Progenitor cell of endocrine pancreas (in vitro differentiated cells): ENCODE measurements around the gene B3GNT9. TPM values are rescaled to one million over a fixed set of nuclear protein-coding genes. Genes with fewer than 3 reads are reported as not detected.

Source experiments
- DNase-seq: peaks from one replicate; pipeline ENCODE4 v3.0.0; 2021; ENCODE audit warnings: low spot score; ENCODE audit not compliant: unreplicated experiment
- H3K27ac Mint-ChIP-seq: 2 replicates; pipeline ENCODE4 v1.8.0; 2021; ENCODE audit warnings: mild to moderate bottlenecking, moderate library complexity, mixed read lengths
- H3K27me3 Mint-ChIP-seq: 2 replicates; pipeline ENCODE4 v1.8.0; 2021; ENCODE audit warnings: mixed read lengths
- H3K36me3 Mint-ChIP-seq: 2 replicates; pipeline ENCODE4 v1.8.0; 2022; ENCODE audit warnings: mixed read lengths; ENCODE audit not compliant: insufficient read depth
- H3K4me1 Mint-ChIP-seq: 2 replicates; pipeline ENCODE4 v1.8.0; 2021; ENCODE audit warnings: low read depth, mixed read lengths
- H3K4me3 Mint-ChIP-seq: 2 replicates; pipeline ENCODE4 v1.8.0; 2021; ENCODE audit warnings: low read depth, mild to moderate bottlenecking, moderate library complexity, mixed read lengths
- H3K9me3 Mint-ChIP-seq: 2 replicates; pipeline ENCODE4 v1.8.0; 2021; ENCODE audit warnings: low read depth, mixed read lengths
- CTCF ChIP-seq: fragments of 200-600 bp; sonication (generic); IDR thresholded peaks from one replicate; pipeline ENCODE4 v1.5.0; 2021; ENCODE audit warnings: antibody characterized with exemption, mild to moderate bottlenecking; ENCODE audit not compliant: unreplicated experiment
- total RNA-seq: library from RNA; stranded (reverse); gene quantifications from 2 replicates; pipeline ENCODE4 v1.2.1, GENCODE V29; 2021

B3GNT9 gene
- total RNA-seq, 1 donor from 2014 or later: 5.1 TPM

GRCh38 chr16:67170168-67170948, 19.6 kb upstream of the B3GNT9 start, which contains the start of gene NOL3:
Gene NOL3, plus strand, starts transcription at chr16:67170538.
- TF ChIP-seq CTCF: no peak
- Mint-ChIP-seq H3K9me3 (no peaks in the 10 kb centered on the region), H3K36me3 (no peaks in the 10 kb centered on the region), H3K4me1 (peaks cover 20% of the 10 kb centered on the region), H3K27me3 (peaks cover 79% of the 10 kb centered on the region), H3K27ac (peak within 1 kb of the TSS; percentile 70), H3K4me3 (peak within 1 kb of the TSS; percentile 77)
- no peak for DNase-seq

DNA sequence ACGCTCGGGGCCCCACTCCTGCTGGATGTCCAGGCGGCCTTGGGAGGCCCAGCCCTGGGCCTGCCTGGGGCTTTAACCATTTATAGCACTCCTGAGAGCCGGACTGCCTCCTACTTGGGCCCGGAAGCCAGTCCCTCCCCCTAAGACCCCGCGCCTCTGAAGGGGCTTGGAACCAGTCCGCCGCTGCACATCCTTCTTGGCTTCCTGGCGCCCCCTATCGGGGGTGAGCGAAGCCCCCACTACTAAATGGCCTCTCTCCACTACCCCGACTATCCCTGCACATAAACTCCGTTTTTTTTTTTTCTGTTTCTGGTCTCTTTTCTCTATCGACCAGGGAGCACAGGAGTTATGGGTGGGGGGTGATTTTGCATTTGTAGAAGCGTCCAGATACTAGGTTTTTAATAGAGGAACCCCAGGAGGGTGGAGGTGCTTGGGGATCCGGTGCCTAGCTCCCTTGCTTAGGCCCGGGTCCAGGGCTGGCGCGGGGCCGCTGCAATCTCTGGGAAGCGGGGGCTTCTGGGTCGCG, 18.9 kb upstream of the B3GNT9 start:
- TF ChIP-seq CTCF: peak; percentile 70
- Mint-ChIP-seq H3K4me1 (peaks cover 20% of the 10 kb centered on the region), H3K9me3 (no peaks in the 10 kb centered on the region), H3K27ac (peak overlapping the region; percentile 70), H3K36me3 (no peaks in the 10 kb centered on the region), H3K4me3 (peak overlapping the region; percentile 77), H3K27me3 (peaks cover 82% of the 10 kb centered on the region)
- no peak for DNase-seq

DNA sequence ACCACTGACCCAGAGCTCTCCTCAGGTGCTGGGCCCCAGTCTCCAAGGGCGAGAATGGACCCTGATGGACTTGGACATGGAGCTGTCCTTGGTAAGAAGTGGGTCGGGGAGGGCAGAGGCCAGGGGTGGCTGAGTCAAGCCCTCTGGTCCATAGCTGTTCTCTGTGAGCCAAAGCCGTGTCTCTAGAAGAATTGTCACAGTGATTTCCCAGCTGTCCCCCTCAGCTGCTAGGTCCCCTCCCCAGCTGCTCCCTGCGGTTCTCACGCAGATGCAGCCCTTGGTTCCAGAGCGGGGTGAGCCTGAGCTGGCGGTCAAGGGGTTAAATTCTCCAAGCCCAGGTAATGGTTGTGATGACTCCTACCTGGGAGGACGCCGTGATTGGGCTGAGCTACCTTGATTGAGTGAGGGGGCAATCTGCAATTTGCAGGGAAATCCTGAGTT, 18.2 kb upstream of the B3GNT9 start:
- Mint-ChIP-seq H3K36me3 (no peaks in the 10 kb centered on the region), H3K4me1 (peaks cover 20% of the 10 kb centered on the region), H3K9me3 (no peaks in the 10 kb centered on the region), H3K27ac (no peak overlapping the region), H3K27me3 (peaks cover 84% of the 10 kb centered on the region), H3K4me3 (peak overlapping the region; percentile 21)
- no peak for TF ChIP-seq CTCF
- no peak for DNase-seq

GRCh38 chr16:67167588-67167987, 16.8 kb upstream of the B3GNT9 start:
- peaks cover 10% of the 10 kb centered on the region for H3K4me1 Mint-ChIP-seq
- TF ChIP-seq CTCF: no peak
- no peak for DNase-seq
- H3K27ac Mint-ChIP-seq: no peak overlapping the region
- H3K36me3 Mint-ChIP-seq: no peaks in the 10 kb centered on the region
- H3K27me3 Mint-ChIP-seq: peaks cover 78% of the 10 kb centered on the region
- H3K4me3 Mint-ChIP-seq: no peak overlapping the region
- H3K9me3 Mint-ChIP-seq: no peaks in the 10 kb centered on the region

DNA sequence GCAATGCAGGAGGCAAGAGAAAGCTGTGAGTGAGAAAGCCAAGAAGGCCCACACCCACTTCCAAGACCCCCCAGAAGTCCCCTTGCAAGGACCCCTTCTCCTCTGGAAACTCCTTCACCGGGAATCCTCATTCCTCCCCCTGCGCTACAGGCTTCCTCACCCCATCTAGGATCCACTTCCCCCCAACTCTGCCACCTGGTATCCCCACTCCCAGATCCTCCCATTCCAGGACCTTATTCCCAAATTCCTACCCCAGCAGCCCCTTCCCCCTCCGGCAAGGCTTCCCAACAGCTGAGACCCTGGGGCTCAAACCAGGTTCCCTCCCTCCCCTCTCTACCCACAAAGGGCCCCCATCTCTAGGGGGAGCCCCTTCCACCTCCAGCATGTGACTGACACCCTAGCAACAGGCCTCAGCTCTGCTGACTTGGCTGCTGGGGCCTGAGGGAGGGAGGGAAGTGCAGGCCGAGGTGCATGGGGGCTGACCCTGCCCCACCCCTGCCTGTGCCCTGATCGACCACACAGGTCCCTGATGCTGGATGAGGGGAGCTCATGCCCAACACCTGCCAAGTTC, 15.9 kb upstream of the B3GNT9 start:
- Mint-ChIP-seq H3K4me1 (peaks cover 10% of the 10 kb centered on the region), H3K9me3 (no peaks in the 10 kb centered on the region), H3K4me3 (no peak overlapping the region), H3K27ac (no peak overlapping the region), H3K36me3 (no peaks in the 10 kb centered on the region), H3K27me3 (peaks cover 80% of the 10 kb centered on the region)
- no peak for DNase-seq
- no peak for TF ChIP-seq CTCF
